Left ventricle myocardium inferior (tissue), 1 donor: Measurements from ENCODE around the gene PIM3. TPM values are rescaled to one million over a fixed set of nuclear protein-coding genes. Genes with fewer than 3 reads are reported as not detected.

Experiments
- DNase-seq: peaks from one replicate; pipeline ENCODE4 v3.0.0-alpha.2; 2020
- H3K27ac ChIP-seq: fragments of 200-600 bp; replicated peaks from 2 replicates; pipeline ENCODE4 v1.8.0; 2021
- H3K27me3 ChIP-seq: fragments of 200-600 bp; 2 replicates; pipeline ENCODE4 v1.8.0; 2021; ENCODE audit warnings: low read depth
- H3K36me3 ChIP-seq: fragments of 200-600 bp; 2 replicates; pipeline ENCODE4 v1.8.0; 2021
- H3K4me1 ChIP-seq: fragments of 200-600 bp; 2 replicates; pipeline ENCODE4 v1.8.0; 2021
- H3K4me3 ChIP-seq: fragments of 200-600 bp; 2 replicates; pipeline ENCODE4 v1.8.0; 2021; ENCODE audit warnings: mild to moderate bottlenecking, moderate library complexity
- H3K9me3 ChIP-seq: fragments of 200-600 bp; replicated peaks from 2 replicates; pipeline ENCODE4 v1.8.0; 2021
- intact Hi-C: fragments of 100-400 bp; cut with micrococcal nuclease; formaldehyde crosslinking; loops from one replicate; pipeline ENCODE4 v1.11.0; 2022
- total RNA-seq: library from RNA; stranded (reverse); fragmentation: NEBNext Ultra II Directional; extraction: Animal tissue kit (Norgen Biotek cat#: 25700); gene quantifications from one replicate; pipeline ENCODE4 v1.2.1, GENCODE V29; 2021
- TF ChIP-seq, protein P1 (sequence below): fragments of 200-600 bp; IDR thresholded peaks from 2 replicates; pipeline ENCODE4 v1.8.0; 2021; ENCODE audit warnings: antibody characterized with exemption, mild to moderate bottlenecking, borderline replicate concordance
- donor health status: DM: no; HTN: yes; CAD: no; lungs with severe emphysema.

The PIM3 gene
- total RNA-seq, 1 donor from 2014 or later = 57.1 TPM

DNA sequence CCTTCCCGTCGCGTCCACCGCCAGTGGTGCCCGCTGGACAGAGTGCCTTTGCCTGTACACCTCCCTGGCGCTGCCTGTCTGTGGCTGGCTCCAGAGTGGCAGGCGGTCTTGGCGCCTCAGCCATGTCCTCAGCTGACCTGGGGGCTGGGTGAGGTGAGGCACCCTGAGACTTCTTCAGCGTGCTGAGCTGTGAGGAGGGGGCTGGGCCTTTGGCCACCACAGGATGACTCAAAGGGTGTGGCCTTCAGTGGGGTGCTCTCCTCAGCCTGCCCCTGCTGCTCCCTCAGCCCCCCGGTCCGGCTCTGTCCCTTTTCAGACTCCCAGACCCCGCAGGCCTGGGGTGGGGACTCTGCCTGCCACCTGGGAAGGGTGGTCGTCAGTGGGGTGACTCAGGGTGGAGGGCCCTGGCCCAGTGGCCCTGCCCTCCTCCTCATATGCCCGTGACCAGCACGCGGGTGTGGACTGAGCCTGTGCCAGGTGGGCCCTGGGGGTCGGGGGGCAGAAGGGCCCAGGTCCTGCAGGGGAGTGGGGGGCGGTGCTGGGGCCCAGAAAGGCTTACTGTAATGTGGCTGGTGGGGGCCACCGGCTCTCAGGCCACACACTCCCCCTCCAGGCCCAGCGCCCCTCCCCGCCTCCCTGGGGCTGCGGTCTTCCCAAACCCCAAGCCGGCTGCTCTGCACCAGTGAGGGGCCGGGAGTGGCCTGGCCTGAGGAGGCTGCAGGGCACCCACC, 26.2 kb upstream of the PIM3 start:
- intact Hi-C loops = no loop called here
- TF ChIP-seq, protein P1, sequence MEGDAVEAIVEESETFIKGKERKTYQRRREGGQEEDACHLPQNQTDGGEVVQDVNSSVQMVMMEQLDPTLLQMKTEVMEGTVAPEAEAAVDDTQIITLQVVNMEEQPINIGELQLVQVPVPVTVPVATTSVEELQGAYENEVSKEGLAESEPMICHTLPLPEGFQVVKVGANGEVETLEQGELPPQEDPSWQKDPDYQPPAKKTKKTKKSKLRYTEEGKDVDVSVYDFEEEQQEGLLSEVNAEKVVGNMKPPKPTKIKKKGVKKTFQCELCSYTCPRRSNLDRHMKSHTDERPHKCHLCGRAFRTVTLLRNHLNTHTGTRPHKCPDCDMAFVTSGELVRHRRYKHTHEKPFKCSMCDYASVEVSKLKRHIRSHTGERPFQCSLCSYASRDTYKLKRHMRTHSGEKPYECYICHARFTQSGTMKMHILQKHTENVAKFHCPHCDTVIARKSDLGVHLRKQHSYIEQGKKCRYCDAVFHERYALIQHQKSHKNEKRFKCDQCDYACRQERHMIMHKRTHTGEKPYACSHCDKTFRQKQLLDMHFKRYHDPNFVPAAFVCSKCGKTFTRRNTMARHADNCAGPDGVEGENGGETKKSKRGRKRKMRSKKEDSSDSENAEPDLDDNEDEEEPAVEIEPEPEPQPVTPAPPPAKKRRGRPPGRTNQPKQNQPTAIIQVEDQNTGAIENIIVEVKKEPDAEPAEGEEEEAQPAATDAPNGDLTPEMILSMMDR = no peak
- Histone ChIP-seq H3K9me3 (no peaks in the 10 kb centered on the region), H3K36me3 (no peaks in the 10 kb centered on the region), H3K4me1 (peaks cover 93% of the 10 kb centered on the region), H3K27me3 (peaks cover 1% of the 10 kb centered on the region), H3K4me3 (peak overlapping the region; percentile 67), H3K27ac (peak overlapping the region; percentile 97)
- peak; percentile 76 for DNase-seq

DNA sequence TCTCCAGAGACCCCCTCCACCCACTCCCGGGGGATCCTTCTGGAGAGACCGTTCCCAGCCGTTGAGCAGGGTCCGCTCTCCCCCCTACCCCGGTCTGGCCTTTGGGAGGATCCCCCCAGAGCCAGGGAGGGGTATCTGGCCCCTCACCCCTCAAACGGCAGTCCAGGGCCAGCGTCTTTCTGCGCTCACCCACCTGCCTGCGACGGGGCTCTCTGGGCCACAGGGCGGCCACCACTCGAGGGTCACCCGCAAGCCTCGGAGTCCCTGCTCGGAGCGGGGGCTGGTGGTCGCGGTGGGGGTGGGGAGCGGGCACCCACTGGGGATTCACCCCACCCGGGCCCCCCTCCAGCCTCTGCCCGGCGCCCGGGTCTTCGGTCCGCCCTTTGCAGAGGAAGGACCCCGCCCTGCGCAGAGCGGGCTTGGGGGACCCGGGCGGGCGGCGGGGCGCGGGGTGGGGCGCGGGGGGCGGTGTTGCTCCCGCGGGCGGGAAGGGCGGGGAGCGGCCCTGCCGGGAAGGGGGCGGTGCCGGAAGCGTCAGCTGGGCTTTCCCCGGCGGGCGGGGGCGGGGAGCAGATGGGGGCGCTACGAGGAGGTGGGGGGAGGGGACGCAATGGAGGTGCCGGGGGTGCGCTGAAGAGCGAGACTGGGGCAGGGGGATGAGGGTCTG, 25.5 kb upstream of the PIM3 start:
- peak overlapping the region; percentile 97 for H3K27ac ChIP-seq
- no peaks in the 10 kb centered on the region for H3K27me3 ChIP-seq
- no peaks in the 10 kb centered on the region for H3K9me3 ChIP-seq
- no peaks in the 10 kb centered on the region for H3K36me3 ChIP-seq
- peak; percentile 90 for DNase-seq
- peak overlapping the region; percentile 67 for H3K4me3 ChIP-seq
- intact Hi-C loops = no loop called here
- H3K4me1 ChIP-seq = peaks cover 86% of the 10 kb centered on the region
- TF ChIP-seq, protein P1 = no peak

DNA sequence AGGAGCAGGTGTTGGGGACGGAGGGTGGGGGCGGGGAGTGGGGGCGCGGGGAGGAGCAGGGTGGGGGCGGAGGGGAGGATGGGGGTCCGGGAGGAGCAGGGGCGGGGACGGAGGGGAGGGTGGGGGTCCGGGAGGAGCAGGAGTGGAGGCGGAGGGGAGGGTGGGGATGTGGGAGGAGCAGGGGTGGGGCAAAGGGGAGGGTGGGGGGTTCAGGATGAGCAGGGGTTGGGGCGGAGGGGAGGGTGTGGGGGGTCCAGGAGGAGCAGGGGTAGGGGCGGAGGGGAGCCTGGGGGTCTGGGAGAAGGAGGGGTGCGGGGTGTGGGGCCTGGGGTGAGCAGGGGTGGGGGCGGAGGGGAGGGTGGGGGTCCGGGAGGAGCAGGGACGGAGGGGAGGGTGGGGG, 25.0 kb upstream of the PIM3 start:
- TF ChIP-seq, protein P1 = no peak
- intact Hi-C loops = no loop called here
- peak overlapping the region; percentile 97 for H3K27ac ChIP-seq

DNA sequence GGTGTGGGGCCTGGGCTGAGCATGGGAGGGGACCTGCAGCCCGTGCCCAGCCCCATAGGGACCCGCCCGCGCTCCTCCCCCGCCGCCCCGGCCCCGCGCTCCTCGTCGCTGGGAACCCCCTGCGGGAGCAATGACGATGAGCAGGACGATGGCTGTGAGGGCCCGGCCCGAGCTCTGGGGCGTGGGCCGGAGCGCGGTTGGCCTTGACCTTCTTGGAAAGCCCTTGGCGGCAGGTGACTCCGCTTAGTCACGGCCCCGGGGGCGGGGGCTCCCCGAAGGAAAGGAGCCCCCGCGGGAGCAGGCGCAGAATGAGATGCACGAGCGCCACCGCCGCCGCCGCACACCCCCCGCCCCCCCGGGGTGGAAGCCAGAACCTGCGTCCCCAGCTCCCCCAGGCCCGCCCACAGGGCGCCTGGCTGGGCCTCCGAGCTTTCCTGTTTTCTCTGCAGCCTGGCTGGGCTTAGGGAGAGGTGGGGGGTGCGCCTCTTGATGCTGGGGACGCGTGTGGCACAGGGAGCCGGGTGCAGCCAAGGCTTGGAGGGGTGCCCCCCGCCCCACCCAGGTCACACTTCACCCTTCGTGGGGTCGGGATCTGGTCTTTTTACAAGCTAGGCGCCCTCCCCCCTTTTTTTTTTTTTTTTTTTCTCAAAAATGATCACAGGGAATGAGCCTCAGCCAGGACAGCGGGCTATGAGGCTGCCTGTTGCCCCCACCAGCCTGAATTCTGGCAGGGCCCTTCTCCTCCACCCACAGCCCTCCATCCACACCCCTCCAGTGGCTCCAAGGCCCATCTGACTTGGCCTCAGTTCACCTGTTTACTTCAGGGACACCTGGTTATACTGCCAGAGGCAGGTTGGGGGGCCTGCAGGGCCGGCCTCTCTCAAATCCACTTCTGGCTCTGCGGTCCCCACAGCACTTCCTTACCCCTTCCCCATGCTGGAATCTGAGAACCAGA, 24.3 kb upstream of the PIM3 start:
- TF ChIP-seq, protein P1 = no peak
- Histone ChIP-seq H3K27me3 (no peaks in the 10 kb centered on the region), H3K36me3 (no peaks in the 10 kb centered on the region), H3K27ac (peak overlapping the region; percentile 97), H3K4me1 (peaks cover 74% of the 10 kb centered on the region), H3K4me3 (peak overlapping the region; percentile 67), H3K9me3 (no peaks in the 10 kb centered on the region)
- intact Hi-C loops = no loop called here
- DNase-seq = peak; percentile 93

More for the DNA sequence above, 25.0 kb upstream of the PIM3 start:
- Histone ChIP-seq H3K27me3 (no peaks in the 10 kb centered on the region), H3K9me3 (no peaks in the 10 kb centered on the region), H3K36me3 (no peaks in the 10 kb centered on the region), H3K4me3 (peak overlapping the region; percentile 67), H3K4me1 (peaks cover 81% of the 10 kb centered on the region)
- DNase-seq = no peak
